Stomach smooth muscle (tissue), 2 donors: Measurements from ENCODE around the gene GNAT2.
"Not testable (repeated sequence)": the region's sequence is repeated elsewhere in the genome, so short reads cannot be mapped to it uniquely, and the experiment has no call there.

Source experiments
- H3K27ac ChIP-seq: one replicate; pipeline ENCODE4 v1.7.0; 2013; ENCODE audit warnings: mild to moderate bottlenecking, low read length, inconsistent platforms
- H3K27me3 ChIP-seq, 2 donors: one replicate each; pipeline ENCODE4 v1.7.0; 2013; ENCODE audit warnings: low read length in 2 of 2; ENCODE audit not compliant: insufficient read depth in 2 of 2, control insufficient read depth in 1 of 2
- H3K36me3 ChIP-seq, 2 donors: one replicate each; pipeline ENCODE4 v1.7.0; 2013; ENCODE audit warnings: low read length in 2 of 2; ENCODE audit not compliant: control insufficient read depth in 2 of 2, insufficient read depth in 2 of 2
- H3K4me1 ChIP-seq: one replicate; pipeline ENCODE4 v1.7.0; 2013; ENCODE audit warnings: low read length; ENCODE audit not compliant: control insufficient read depth, insufficient read depth
- H3K4me3 ChIP-seq, 2 donors: one replicate each; pipeline ENCODE4 v1.7.0; 2013; ENCODE audit warnings: low read length in 2 of 2
- H3K9ac ChIP-seq, 2 donors: one replicate each; pipeline ENCODE4 v1.7.0; 2013; ENCODE audit warnings: low read length in 2 of 2, mild to moderate bottlenecking in 1 of 2
- H3K9me3 ChIP-seq, 2 donors: one replicate each; pipeline ENCODE4 v1.7.0; 2013; ENCODE audit warnings: low read length in 2 of 2; ENCODE audit not compliant: control insufficient read depth in 2 of 2
- donor health status: healthy.
- donor health status: Pancreatic carcinoma.

The GNAT2 gene

DNA sequence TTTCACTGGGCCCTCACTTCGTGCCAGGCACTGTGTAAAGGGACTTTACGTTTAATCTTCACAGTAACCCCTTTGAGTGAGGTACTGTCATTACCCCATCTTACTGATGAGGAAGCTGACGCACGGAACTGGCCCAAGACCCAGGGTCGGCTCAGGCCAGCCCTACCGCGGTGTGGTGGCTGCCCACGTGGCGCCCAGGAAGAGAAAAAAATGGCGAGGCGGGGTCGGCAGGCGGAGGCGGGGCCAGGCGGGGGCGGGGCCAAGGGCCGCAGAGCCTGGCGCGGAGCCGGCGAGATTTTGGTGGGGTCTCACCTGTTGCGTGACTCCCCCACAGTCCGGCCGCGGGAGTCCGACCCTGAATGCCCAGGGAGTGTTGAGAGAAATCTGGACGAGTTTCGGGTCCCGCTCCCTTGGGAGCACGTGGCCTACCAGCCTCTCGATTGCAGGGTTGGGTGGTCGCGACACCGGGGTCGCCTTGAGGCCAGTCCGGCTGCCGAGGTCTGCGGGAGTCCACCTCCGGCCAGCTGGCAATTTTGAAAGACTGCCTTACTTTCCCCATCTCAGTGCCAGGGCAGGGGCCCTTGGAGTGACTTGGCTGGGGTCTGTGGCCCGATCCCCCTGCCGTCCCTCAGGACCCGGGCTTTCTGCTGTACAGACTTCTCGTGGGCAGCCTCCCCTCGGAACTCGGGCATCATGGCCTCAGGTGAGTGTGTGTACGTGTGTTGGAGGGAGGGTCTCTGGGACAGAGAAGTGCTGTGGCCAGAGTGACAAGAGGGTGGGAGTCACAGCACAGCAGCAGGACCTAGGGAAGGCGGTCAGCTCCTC lies at the start of gene GNAT2, which contains the start of gene AMPD2:
TSS of gene GNAT2 (minus strand) at position 41 of the 825 bp plus-strand sequence. CDS start 6,746 bp downstream, outside the sequence.
TSS of gene AMPD2 (plus strand) at position 262 of the 825 bp plus-strand sequence. CDS start 1,339 bp downstream, outside the sequence.
- Histone ChIP-seq H3K27ac (peak within 1 kb of the TSS; percentile 64), H3K9me3 (no peaks in the 10 kb centered on the region), H3K9ac (peak within 1 kb of the TSS; percentile 64 to 86), H3K27me3 (no peaks in the 10 kb centered on the region), H3K4me1 (peaks cover 50% of the 10 kb centered on the region), H3K36me3 (no peaks in the 10 kb centered on the region), H3K4me3 (peak within 1 kb of the TSS; percentile 88 to 89)

- Histone ChIP-seq H3K27ac (no peak overlapping the region), H3K9me3 (no peaks in the 10 kb centered on the region), H3K4me1 (peaks cover 15% of the 10 kb centered on the region), H3K4me3 (peak overlapping the region; percentile 60 to 75), H3K9ac (peak overlapping the region; percentile 54 to 62), H3K36me3 (peaks cover 2 to 13% of the 10 kb centered on the region in 2 donors), H3K27me3 (no peaks in the 10 kb centered on the region)
Observed at GRCh38 chr1:109668123-109668775, 48.8 kb upstream of the GNAT2 start.

- no peak within 1 kb of the TSS for H3K27ac ChIP-seq
Observed at GRCh38 chr1:109667452-109668122, 48.2 kb upstream of the GNAT2 start, which contains the start of gene GSTM2. TSS of gene GSTM2 (plus strand) at chr1:109668057. CDS start at chr1:109668116, 59 bp downstream.

GRCh38 chr1:109664671-109665070 lies 45.3 kb upstream of the GNAT2 start:
- Histone ChIP-seq H3K27me3 (no peaks in the 10 kb centered on the region), H3K9ac (no peak overlapping the region), H3K9me3 (no peaks in the 10 kb centered on the region), H3K36me3 (peaks cover 10 to 15% of the 10 kb centered on the region in 2 donors), H3K27ac (no peak overlapping the region), H3K4me3 (no peak overlapping the region), H3K4me1 (peaks cover 15% of the 10 kb centered on the region)

More at GRCh38 chr1:109667452-109668122, 48.2 kb upstream of the GNAT2 start, which contains the start of gene GSTM2:
- Histone ChIP-seq H3K9ac (peak within 1 kb of the TSS; percentile 54 to 62), H3K27me3 (no peaks in the 10 kb centered on the region), H3K4me3 (peak within 1 kb of the TSS; percentile 60 to 75), H3K9me3 (no peaks in the 10 kb centered on the region), H3K36me3 (peaks cover 3 to 11% of the 10 kb centered on the region in 2 donors), H3K4me1 (peaks cover 15% of the 10 kb centered on the region)

DNA sequence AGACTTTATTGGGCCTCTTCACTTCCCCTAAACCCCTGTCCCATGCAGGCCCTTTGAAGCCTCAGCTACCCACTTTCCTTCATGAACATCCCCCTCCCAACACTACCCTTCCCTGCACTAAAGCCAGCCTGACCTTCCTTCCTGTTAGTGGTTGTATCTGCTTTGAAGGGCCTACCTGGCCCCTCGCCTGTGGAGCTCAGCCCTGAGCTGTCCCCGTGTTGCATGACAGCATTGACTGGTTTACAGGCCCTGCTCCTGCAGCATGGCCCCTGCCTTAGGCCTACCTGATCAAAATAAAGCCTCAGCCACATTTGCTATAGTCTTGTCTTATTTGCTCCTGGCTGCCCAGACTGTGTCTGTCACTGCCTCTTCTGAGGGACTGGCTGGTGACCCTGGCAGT lies 42.0 kb upstream of the GNAT2 start:
- Histone ChIP-seq H3K27me3 (no peaks in the 10 kb centered on the region), H3K36me3 (peaks cover 16 to 25% of the 10 kb centered on the region in 2 donors), H3K9me3 (no peaks in the 10 kb centered on the region), H3K9ac (no peak overlapping the region), H3K4me1 (peaks cover 7% of the 10 kb centered on the region), H3K4me3 (no peak overlapping the region), H3K27ac (no peak overlapping the region)

DNA sequence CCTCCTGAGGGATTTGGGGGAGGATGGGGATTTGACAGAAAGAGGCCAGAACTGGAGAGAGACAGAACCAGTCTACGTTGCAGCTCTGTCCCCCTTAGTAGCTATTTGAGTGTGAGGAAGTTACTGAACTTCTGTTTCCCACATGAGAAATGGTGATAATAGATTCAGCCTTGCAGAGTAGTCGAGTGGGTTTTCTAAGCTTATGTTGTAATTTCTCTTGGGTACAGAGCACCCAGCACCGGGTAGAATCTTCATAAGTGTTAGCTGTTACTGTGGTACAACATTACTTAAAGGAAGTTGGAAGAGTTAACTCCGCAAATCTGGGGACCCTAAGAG lies 41.2 kb upstream of the GNAT2 start:
- peaks cover 16 to 24% of the 10 kb centered on the region in 2 donors for H3K36me3 ChIP-seq
- not testable (repeated sequence) for H3K4me3 ChIP-seq, H3K27me3 ChIP-seq, H3K9ac ChIP-seq, H3K9me3 ChIP-seq, H3K27ac ChIP-seq
- peaks cover 10% of the 10 kb centered on the region for H3K4me1 ChIP-seq

DNA sequence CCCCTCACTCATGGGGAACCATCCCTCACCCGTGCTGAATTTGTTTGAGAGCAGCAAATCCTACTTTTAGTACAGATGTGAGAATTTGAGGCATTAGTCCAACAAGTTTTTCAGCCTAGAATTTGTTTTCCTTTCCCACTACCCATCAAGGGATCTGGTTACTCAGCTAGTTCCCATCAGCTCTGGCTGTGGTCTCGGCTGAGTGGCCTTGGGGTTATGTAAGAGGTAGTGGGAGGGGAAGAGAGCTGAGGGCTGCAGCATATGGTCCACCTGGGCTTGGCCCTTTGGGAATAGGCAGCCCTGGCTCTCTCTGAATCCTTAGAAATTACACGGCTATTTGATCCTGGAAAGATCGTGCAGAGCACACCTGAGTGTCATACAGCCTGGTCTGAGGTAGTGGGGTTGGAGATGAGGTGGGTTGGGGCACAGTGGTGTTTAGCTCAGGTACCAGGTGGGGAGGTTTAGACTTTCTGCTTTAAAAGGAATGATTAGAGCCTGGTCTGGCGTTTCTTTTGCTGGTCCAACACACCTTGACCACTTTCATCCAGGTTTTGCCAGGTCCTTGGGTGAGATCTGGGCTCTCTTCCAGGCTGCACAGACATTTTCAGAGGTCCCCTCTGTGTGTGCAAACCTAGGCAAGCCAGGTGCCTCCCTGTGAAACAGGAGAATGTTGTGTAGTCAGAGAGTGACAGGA lies 40.7 kb upstream of the GNAT2 start:
- H3K27me3 ChIP-seq = no peaks in the 10 kb centered on the region
- H3K9ac ChIP-seq = no peak overlapping the region
- H3K36me3 ChIP-seq = peaks cover 16 to 22% of the 10 kb centered on the region in 2 donors
- H3K4me3 ChIP-seq = no peak overlapping the region
- peaks cover 15% of the 10 kb centered on the region for H3K4me1 ChIP-seq
- H3K9me3 ChIP-seq = no peaks in the 10 kb centered on the region
- H3K27ac ChIP-seq = no peak overlapping the region

- H3K36me3 ChIP-seq = peaks cover 16 to 22% of the 10 kb centered on the region in 2 donors
- no peaks in the 10 kb centered on the region for H3K27me3 ChIP-seq
- no peak overlapping the region for H3K4me3 ChIP-seq
- no peak overlapping the region for H3K9ac ChIP-seq
- no peak overlapping the region for H3K27ac ChIP-seq
- H3K4me1 ChIP-seq = peaks cover 22% of the 10 kb centered on the region
- no peaks in the 10 kb centered on the region for H3K9me3 ChIP-seq
Observed at GRCh38 chr1:109659145-109659544, 39.7 kb upstream of the GNAT2 start.

DNA sequence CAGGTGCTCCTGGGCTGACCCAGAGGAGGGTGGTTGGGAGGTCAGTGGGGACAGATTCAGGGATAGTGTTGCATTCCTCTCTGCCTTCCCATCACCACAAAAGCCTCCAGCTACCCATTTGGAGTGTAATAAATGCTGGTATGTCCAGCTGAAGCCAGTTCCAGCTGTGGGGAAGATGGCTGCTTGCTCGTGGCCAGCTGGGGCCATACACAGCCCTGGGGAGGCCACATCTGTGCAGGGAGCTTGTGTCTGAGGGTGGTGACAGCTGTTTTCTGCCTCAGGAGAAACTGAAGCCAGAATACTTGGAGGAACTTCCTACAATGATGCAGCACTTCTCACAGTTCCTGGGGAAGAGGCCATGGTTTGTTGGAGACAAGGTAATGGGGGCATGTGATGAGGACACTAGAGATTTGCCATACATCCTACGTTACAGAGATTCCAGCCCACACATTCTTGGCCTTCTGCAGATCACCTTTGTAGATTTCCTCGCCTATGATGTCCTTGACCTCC lies 39.2 kb upstream of the GNAT2 start:
- Histone ChIP-seq H3K27me3 (no peaks in the 10 kb centered on the region), H3K36me3 (peaks cover 16 to 22% of the 10 kb centered on the region in 2 donors), H3K9me3 (no peaks in the 10 kb centered on the region), H3K9ac (no peak overlapping the region), H3K27ac (no peak overlapping the region), H3K4me3 (no peak overlapping the region), H3K4me1 (peaks cover 22% of the 10 kb centered on the region)

GRCh38 chr1:109657970-109658369 lies 38.6 kb upstream of the GNAT2 start:
- Histone ChIP-seq H3K9ac (no peak overlapping the region), H3K36me3 (peaks cover 16 to 22% of the 10 kb centered on the region in 2 donors), H3K9me3 (no peaks in the 10 kb centered on the region), H3K4me1 (peaks cover 22% of the 10 kb centered on the region), H3K27ac (no peak overlapping the region), H3K4me3 (no peak overlapping the region), H3K27me3 (no peaks in the 10 kb centered on the region)
